ENCODE data around the gene FAM111A. TPM values are rescaled to one million over a fixed set of nuclear protein-coding genes. Genes with fewer than 3 reads are reported as not detected.

The FAM111A gene
- total and polyA plus RNA-seq, 10 of the 15 experiments (the other 5 are each of a cell fraction or from before 2014, with no cell fraction given): 26.6 to 95.0 (median 67.5) TPM

GRCh38 chr11:59152312-59152951 lies 9.8 kb downstream of the FAM111A start (continued):
- TF ChIP-seq RAD21 (IDR thresholded peaks at IDR 0.05; ENCODE audit: insufficient read depth, low read depth, low read length): no peak
- no peak for TF ChIP-seq PAX8 (IDR thresholded peaks at IDR 0.05)
- no peak for TF ChIP-seq ZNF207 (IDR thresholded peaks at IDR 0.05; ENCODE audit: borderline replicate concordance)
- peak; percentile 41; the same call in 1 of the 2 replicates for TF ChIP-seq MTA2 (IDR thresholded peaks at IDR 0.05; ENCODE audit: low read depth)
- no peak for TF ChIP-seq YBX1 (IDR thresholded peaks at IDR 0.05)
- no peak for TF ChIP-seq RB1 (IDR thresholded peaks at IDR 0.05; ENCODE audit: borderline replicate concordance)
- TF ChIP-seq E2F8 (IDR thresholded peaks at IDR 0.05; ENCODE audit: low read depth, partially characterized antibody): no peak
- no peak for TF ChIP-seq HCFC1 (IDR thresholded peaks at IDR 0.05; ENCODE audit: low read length)
- no peak for TF ChIP-seq E2F4 (IDR thresholded peaks at IDR 0.05; ENCODE audit: low read depth, low read length)
- TF ChIP-seq SIX5 (IDR thresholded peaks at IDR 0.05; ENCODE audit: low read depth, low read length, severe bottlenecking): no peak
- TF ChIP-seq ZNF384 (IDR thresholded peaks at IDR 0.05; ENCODE audit: borderline replicate concordance, low read depth, low read length): no peak
- no peak for TF ChIP-seq NRF1 (conservative IDR thresholded peaks at IDR 0.05; ENCODE audit: low read depth, low read length)
- no peak for TF ChIP-seq SP1 (IDR thresholded peaks at IDR 0.05; ENCODE audit: low read depth, low read length)
- TF ChIP-seq REST (IDR thresholded peaks at IDR 0.05; ENCODE audit: low read depth, low read length): no peak
- no peak for TF ChIP-seq HDAC6 (IDR thresholded peaks at IDR 0.05; ENCODE audit: unreplicated experiment)
- 0 out of 2 replicates have a peak, but pooled peaks have one; percentile 15 for TF ChIP-seq MEF2A (IDR thresholded peaks at IDR 0.05; ENCODE audit: insufficient read depth, low read depth, low read length)
- TF ChIP-seq FOS (IDR thresholded peaks at IDR 0.05; ENCODE audit: borderline replicate concordance, extremely low read depth, insufficient read length): no peak
- TF ChIP-seq RBBP5 (conservative IDR thresholded peaks at IDR 0.05): no peak
- no peak for TF ChIP-seq CEBPB (IDR thresholded peaks at IDR 0.05; ENCODE audit: borderline replicate concordance in 1 of 2, low read depth in 2 of 2, low read length in 2 of 2)
- TF ChIP-seq IRF4 (IDR thresholded peaks at IDR 0.05; ENCODE audit: low read depth, low read length): peak; percentile 71; the same call in 1 of the 2 replicates
- TF ChIP-seq CBFB (IDR thresholded peaks at IDR 0.05; ENCODE audit: low read depth): no peak
- TF ChIP-seq MEF2B (IDR thresholded peaks at IDR 0.05; ENCODE audit: partially characterized antibody, poor library complexity, severe bottlenecking): no peak
- no peak for TF ChIP-seq NBN (IDR thresholded peaks at IDR 0.05)
- no peak for TF ChIP-seq FOXK2 (IDR thresholded peaks at IDR 0.05)
- no peak for TF ChIP-seq TAF1 (IDR thresholded peaks at IDR 0.05; ENCODE audit: borderline replicate concordance, low read depth, low read length)
- no peak for TF ChIP-seq NFXL1 (IDR thresholded peaks at IDR 0.05; ENCODE audit: borderline replicate concordance)

Data from GM12878 (cell line).